Measurements from ENCODE around the gene CCDC6. TPM values are rescaled to one million over a fixed set of nuclear protein-coding genes. Genes with fewer than 3 reads are reported as not detected.

CCDC6 gene
- total RNA-seq, 1 experiment from 2014 or later, result 54.9 TPM

DNA sequence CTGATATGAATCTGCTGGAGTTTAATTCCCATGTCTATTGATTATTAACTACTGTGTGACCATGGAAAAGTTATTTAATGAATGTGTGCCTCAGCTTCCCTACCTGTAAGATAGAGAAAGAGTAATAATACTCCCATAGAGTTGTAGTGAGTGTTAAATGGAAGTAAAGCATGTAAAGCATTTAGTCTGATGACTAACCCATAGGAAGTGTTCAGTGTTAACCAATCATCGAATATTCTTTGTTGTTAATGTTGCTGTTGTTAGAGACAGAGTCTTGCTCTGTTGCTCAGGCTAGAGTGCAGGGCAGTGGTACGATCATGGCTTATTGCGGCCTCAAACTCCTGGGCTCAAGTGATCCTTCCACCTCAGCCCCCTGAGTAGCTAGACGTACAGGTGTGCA, 36.2 kb upstream of the CCDC6 start:
- Histone ChIP-seq H3K9me2 (ENCODE audit: insufficient read depth) (no peaks in the 10 kb centered on the region), H3K36me3 (ENCODE audit: control insufficient read depth in 1 of 2, insufficient read depth in 2 of 2, low read length in 2 of 2) (no peaks in the 10 kb centered on the region), H3K79me2 (ENCODE audit: insufficient read depth, low read length) (no peaks in the 10 kb centered on the region), H3K27me3 (ENCODE audit: insufficient read depth, low read length) (no peaks in the 10 kb centered on the region), H3K27ac (ENCODE audit: low read depth, low read length) (no peak overlapping the region), H3K4me2 (ENCODE audit: low read length) (no peak overlapping the region), H3K4me3 (replicated peaks in 1 of 2; ENCODE audit: low read depth in 1 of 2, low read length in 2 of 2) (no peak overlapping the region), H3K9ac (ENCODE audit: low read length) (no peak overlapping the region), H3K4me1 (ENCODE audit: control insufficient read depth in 1 of 2, insufficient read depth in 2 of 2, low read length in 2 of 2) (peaks cover 3 to 6% of the 10 kb centered on the region in 2 experiments; a peak in 1 of 4 replicates), H4K20me1 (ENCODE audit: insufficient read depth) (no peaks in the 10 kb centered on the region), H3K9me3 (ENCODE audit: control insufficient read depth in 1 of 2, insufficient read depth in 1 of 2, low read depth in 1 of 2, low read length in 2 of 2) (no peaks in the 10 kb centered on the region), H2AFZ (ENCODE audit: low read depth, low read length, poor library complexity, severe bottlenecking) (no peak overlapping the region)
- ATAC-seq (no peak), DNase-seq (ENCODE audit: low read depth, low spot score) (no peak)
- intact Hi-C loops (cut with micrococcal nuclease), result no loop called here
- TF ChIP-seq POLR2A (IDR thresholded peaks at IDR 0.05; ENCODE audit: borderline replicate concordance, extremely low read depth, insufficient read depth, insufficient read length) (no peak), EZH2phosphoT487 (IDR thresholded peaks at IDR 0.05; ENCODE audit: borderline replicate concordance) (no peak), ZFX (IDR thresholded peaks at IDR 0.05) (no peak), POLR2AphosphoS5 (IDR thresholded peaks at IDR 0.05; ENCODE audit: low read depth, low read length) (no peak), TCF7L2 (IDR thresholded peaks at IDR 0.05; ENCODE audit: borderline replicate concordance, extremely low read depth, insufficient read depth, insufficient read length) (no peak), JUND (IDR thresholded peaks at IDR 0.05) (no peak)
- TF ChIP-seq, protein P1, sequence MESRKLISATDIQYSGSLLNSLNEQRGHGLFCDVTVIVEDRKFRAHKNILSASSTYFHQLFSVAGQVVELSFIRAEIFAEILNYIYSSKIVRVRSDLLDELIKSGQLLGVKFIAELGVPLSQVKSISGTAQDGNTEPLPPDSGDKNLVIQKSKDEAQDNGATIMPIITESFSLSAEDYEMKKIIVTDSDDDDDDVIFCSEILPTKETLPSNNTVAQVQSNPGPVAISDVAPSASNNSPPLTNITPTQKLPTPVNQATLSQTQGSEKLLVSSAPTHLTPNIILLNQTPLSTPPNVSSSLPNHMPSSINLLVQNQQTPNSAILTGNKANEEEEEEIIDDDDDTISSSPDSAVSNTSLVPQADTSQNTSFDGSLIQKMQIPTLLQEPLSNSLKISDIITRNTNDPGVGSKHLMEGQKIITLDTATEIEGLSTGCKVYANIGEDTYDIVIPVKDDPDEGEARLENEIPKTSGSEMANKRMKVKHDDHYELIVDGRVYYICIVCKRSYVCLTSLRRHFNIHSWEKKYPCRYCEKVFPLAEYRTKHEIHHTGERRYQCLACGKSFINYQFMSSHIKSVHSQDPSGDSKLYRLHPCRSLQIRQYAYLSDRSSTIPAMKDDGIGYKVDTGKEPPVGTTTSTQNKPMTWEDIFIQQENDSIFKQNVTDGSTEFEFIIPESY (IDR thresholded peaks at IDR 0.05; ENCODE audit: extremely low read depth, insufficient replicate concordance, low read length), result no peak
- ChIA-PET CTCF (no interaction called here), POLR2A (no interaction called here), RAD21 (ENCODE audit: low non-redundant PET in 1 of 2, low total read pairs in 2 of 2, uncharacterized antibody in 2 of 2, unreplicated experiment in 2 of 2) (no interaction called here)
- BruUV-seq (replicated peaks), result no TSS peak

DNA sequence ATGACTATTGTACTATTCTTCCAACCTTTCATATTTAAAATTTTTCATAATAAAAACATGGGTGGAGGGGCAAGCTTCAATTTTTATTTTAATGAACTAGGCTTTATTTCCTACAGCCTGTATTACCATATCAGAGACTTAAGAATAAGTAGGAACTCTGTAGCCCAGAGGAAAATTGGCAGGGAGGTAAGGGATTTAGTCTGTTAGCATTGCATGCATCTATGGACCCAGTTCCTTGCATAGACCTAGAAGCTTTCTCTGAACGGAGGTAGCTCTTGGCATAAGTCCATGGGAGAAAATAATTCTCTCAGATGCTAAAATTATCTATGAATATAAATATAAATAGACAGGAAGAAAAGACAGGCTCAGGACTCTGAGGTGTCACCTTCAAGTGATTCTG, 31.4 kb upstream of the CCDC6 start:
- no peaks in the 10 kb centered on the region for H3K9me3 ChIP-seq (ENCODE audit: control insufficient read depth in 1 of 2, insufficient read depth in 1 of 2, low read depth in 1 of 2, low read length in 2 of 2)
- H3K4me1 ChIP-seq (ENCODE audit: control insufficient read depth in 1 of 2, insufficient read depth in 2 of 2, low read length in 2 of 2), result peaks cover 3 to 6% of the 10 kb centered on the region in 2 experiments; a peak in 1 of 4 replicates
- no peak overlapping the region for H2AFZ ChIP-seq (ENCODE audit: low read depth, low read length, poor library complexity, severe bottlenecking)
- no peak overlapping the region for H3K4me3 ChIP-seq (replicated peaks in 1 of 2; ENCODE audit: low read depth in 1 of 2, low read length in 2 of 2)
- BruUV-seq (replicated peaks), result no TSS peak
- no peaks in the 10 kb centered on the region for H4K20me1 ChIP-seq (ENCODE audit: insufficient read depth)
- H3K9me2 ChIP-seq (ENCODE audit: insufficient read depth), result no peaks in the 10 kb centered on the region
- H3K36me3 ChIP-seq (ENCODE audit: control insufficient read depth in 1 of 2, insufficient read depth in 2 of 2, low read length in 2 of 2), result no peaks in the 10 kb centered on the region
- ChIA-PET CTCF (interaction anchor here (0.7 kb wide), 1 partner anchor 30 kb away, joined by 4 read pairs; no protein-coding TSS in a partner anchor), RAD21 (ENCODE audit: low non-redundant PET in 1 of 2, low total read pairs in 2 of 2, uncharacterized antibody in 2 of 2, unreplicated experiment in 2 of 2) (no interaction called here), POLR2A (no interaction called here)
- no peaks in the 10 kb centered on the region for H3K27me3 ChIP-seq (ENCODE audit: insufficient read depth, low read length)
- DNase-seq (ENCODE audit: low read depth, low spot score) (no peak), ATAC-seq (no peak)
- H3K27ac ChIP-seq (ENCODE audit: low read depth, low read length), result no peak overlapping the region
- intact Hi-C loops (cut with micrococcal nuclease), result no loop called here
- no peaks in the 10 kb centered on the region for H3K79me2 ChIP-seq (ENCODE audit: insufficient read depth, low read length)
- no peak overlapping the region for H3K4me2 ChIP-seq (ENCODE audit: low read length)
- no peak overlapping the region for H3K9ac ChIP-seq (ENCODE audit: low read length)
- TF ChIP-seq TCF7L2 (IDR thresholded peaks at IDR 0.05; ENCODE audit: borderline replicate concordance, extremely low read depth, insufficient read depth, insufficient read length) (no peak), POLR2AphosphoS5 (IDR thresholded peaks at IDR 0.05; ENCODE audit: low read depth, low read length) (no peak), EGR1 (IDR thresholded peaks at IDR 0.05; ENCODE audit: low read depth) (no peak), EZH2 (IDR thresholded peaks at IDR 0.05) (no peak), ZFX (IDR thresholded peaks at IDR 0.05) (no peak), ZNF274 (IDR thresholded peaks at IDR 0.05; ENCODE audit: low read depth, low read length) (no peak), FOSL1 (IDR thresholded peaks at IDR 0.05; ENCODE audit: low read depth) (no peak), ELF1 (IDR thresholded peaks at IDR 0.05; ENCODE audit: borderline replicate concordance, low read depth) (no peak), CEBPB (IDR thresholded peaks at IDR 0.05; ENCODE audit: low read depth) (no peak), JUND (IDR thresholded peaks at IDR 0.05) (no peak), EZH2phosphoT487 (IDR thresholded peaks at IDR 0.05; ENCODE audit: borderline replicate concordance) (no peak), RAD21 (IDR thresholded peaks at IDR 0.05; ENCODE audit: low read depth) (no peak), POLR2A (IDR thresholded peaks at IDR 0.05; ENCODE audit: borderline replicate concordance, extremely low read depth, insufficient read depth, insufficient read length) (no peak), SP1 (IDR thresholded peaks at IDR 0.05; ENCODE audit: low read depth) (no peak)
- TF ChIP-seq, protein P1 (IDR thresholded peaks at IDR 0.05; ENCODE audit: extremely low read depth, insufficient replicate concordance, low read length), result no peak
